ENCODE data around the gene LCE3E. TPM values are rescaled to one million over a fixed set of nuclear protein-coding genes. Genes with fewer than 3 reads are reported as not detected.

LCE3E gene
- polyA plus RNA-seq, 3 donors = not detected

- intact Hi-C loops (cut with micrococcal nuclease) = no loop called here
- Histone ChIP-seq H3K27ac (ENCODE audit: low read depth in 1 of 2, low read length in 2 of 2) (no peak overlapping the region), H3K9ac (ENCODE audit: insufficient read depth, low read length, poor library complexity, severe bottlenecking) (no peak overlapping the region), H3K4me3 (replicated peaks in 1 of 3; ENCODE audit: low read depth in 2 of 3, low read length in 3 of 3) (no peak overlapping the region), H3K27me3 (ENCODE audit: control insufficient read depth in 2 of 2, insufficient read depth in 2 of 2, low read length in 2 of 2) (peaks cover 0 to 2% of the 10 kb centered on the region in 2 donors), H3K4me1 (ENCODE audit: control insufficient read depth in 1 of 2, insufficient read depth in 2 of 2, low read length in 2 of 2) (peaks cover 4 to 6% of the 10 kb centered on the region in 2 donors), H3K9me3 (replicated peaks in 1 of 2; ENCODE audit: control insufficient read depth in 1 of 2, insufficient read depth in 1 of 2, low read length in 2 of 2) (no peaks in the 10 kb centered on the region), H4K20me1 (ENCODE audit: insufficient read depth, low read length) (no peaks in the 10 kb centered on the region), H2AFZ (ENCODE audit: insufficient read depth, low read depth, low read length, poor library complexity, severe bottlenecking) (no peak overlapping the region), H3K36me3 (replicated peaks in 1 of 2; ENCODE audit: control insufficient read depth in 1 of 2, insufficient read depth in 2 of 2, low read length in 2 of 2) (no peaks in the 10 kb centered on the region), H3K4me2 (replicated peaks; ENCODE audit: extremely low read depth, low read length, poor library complexity, severe bottlenecking) (no peak overlapping the region), H3K79me2 (ENCODE audit: insufficient read depth, low read length) (no peaks in the 10 kb centered on the region)
- TF ChIP-seq CTCF (IDR thresholded peaks at IDR 0.05) = no peak
- no peak for DNase-seq
- Mint-ChIP-seq H3K27me3 (ENCODE audit: low read depth in 3 of 3) (peaks cover 2 to 5% (median 2%) of the 10 kb centered on the region in 3 donors), H3K27ac (no peak overlapping the region), H3K4me3 (no peak overlapping the region), H3K4me1 (no peaks in the 10 kb centered on the region), H3K36me3 (no peaks in the 10 kb centered on the region), H3K9me3 (peaks cover 0 to 13% (median 6%) of the 10 kb centered on the region in 7 donors)
- WGBS (ENCODE audit: insufficient coverage) = 55% methylated on average over 1 of the region's 1 CpG
These were observed 41.4 kb downstream of the LCE3E start for GRCh38 chr1:152525080-152525641.

GRCh38 chr1:152520561-152521090 lies 46.0 kb downstream of the LCE3E start:
- H3K27ac ChIP-seq (ENCODE audit: low read depth in 1 of 2, low read length in 2 of 2) = no peak overlapping the region
- no peak overlapping the region for H3K9ac ChIP-seq (ENCODE audit: insufficient read depth, low read length, poor library complexity, severe bottlenecking)
- WGBS (ENCODE audit: insufficient coverage) = no CpG with 5 or more reads among the region's 4 CpGs
- H4K20me1 ChIP-seq (ENCODE audit: insufficient read depth, low read length) = no peaks in the 10 kb centered on the region
- H3K4me3 ChIP-seq (replicated peaks in 1 of 3; ENCODE audit: low read depth in 2 of 3, low read length in 3 of 3) = no peak overlapping the region
- H3K27me3 ChIP-seq (ENCODE audit: control insufficient read depth in 2 of 2, insufficient read depth in 2 of 2, low read length in 2 of 2) = peaks cover 15 to 21% of the 10 kb centered on the region in 2 donors
- H3K9me3 ChIP-seq (replicated peaks in 1 of 2; ENCODE audit: control insufficient read depth in 1 of 2, insufficient read depth in 1 of 2, low read length in 2 of 2) = peaks cover 0 to 6% of the 10 kb centered on the region in 2 donors
- no peak overlapping the region for H3K4me3 Mint-ChIP-seq
- H3K4me1 ChIP-seq (ENCODE audit: control insufficient read depth in 1 of 2, insufficient read depth in 2 of 2, low read length in 2 of 2) = peaks cover 13 to 15% of the 10 kb centered on the region in 2 donors
- H3K4me2 ChIP-seq (replicated peaks; ENCODE audit: extremely low read depth, low read length, poor library complexity, severe bottlenecking) = no peak overlapping the region
- TF ChIP-seq CTCF (IDR thresholded peaks at IDR 0.05) = no peak
- H3K79me2 ChIP-seq (ENCODE audit: insufficient read depth, low read length) = no peaks in the 10 kb centered on the region
- no peak for DNase-seq
- H3K36me3 ChIP-seq (replicated peaks in 1 of 2; ENCODE audit: control insufficient read depth in 1 of 2, insufficient read depth in 2 of 2, low read length in 2 of 2) = no peaks in the 10 kb centered on the region
- no peak overlapping the region for H3K27ac Mint-ChIP-seq
- intact Hi-C loops (cut with micrococcal nuclease) = no loop called here
- H2AFZ ChIP-seq (ENCODE audit: insufficient read depth, low read depth, low read length, poor library complexity, severe bottlenecking) = no peak overlapping the region
- H3K4me1 Mint-ChIP-seq = peaks cover 1% of the 10 kb centered on the region
- H3K27me3 Mint-ChIP-seq (ENCODE audit: low read depth in 3 of 3) = peaks cover 17 to 22% (median 21%) of the 10 kb centered on the region in 3 donors
- H3K36me3 Mint-ChIP-seq = no peaks in the 10 kb centered on the region
- peaks cover 0 to 13% (median 4%) of the 10 kb centered on the region in 7 donors for H3K9me3 Mint-ChIP-seq
